ENCODE results near the gene PAPPA2.

PAPPA2 gene

GRCh38 chr1:176858433-176858916, 395.5 kb downstream of the PAPPA2 start:
- TF ChIP-seq, protein P1, sequence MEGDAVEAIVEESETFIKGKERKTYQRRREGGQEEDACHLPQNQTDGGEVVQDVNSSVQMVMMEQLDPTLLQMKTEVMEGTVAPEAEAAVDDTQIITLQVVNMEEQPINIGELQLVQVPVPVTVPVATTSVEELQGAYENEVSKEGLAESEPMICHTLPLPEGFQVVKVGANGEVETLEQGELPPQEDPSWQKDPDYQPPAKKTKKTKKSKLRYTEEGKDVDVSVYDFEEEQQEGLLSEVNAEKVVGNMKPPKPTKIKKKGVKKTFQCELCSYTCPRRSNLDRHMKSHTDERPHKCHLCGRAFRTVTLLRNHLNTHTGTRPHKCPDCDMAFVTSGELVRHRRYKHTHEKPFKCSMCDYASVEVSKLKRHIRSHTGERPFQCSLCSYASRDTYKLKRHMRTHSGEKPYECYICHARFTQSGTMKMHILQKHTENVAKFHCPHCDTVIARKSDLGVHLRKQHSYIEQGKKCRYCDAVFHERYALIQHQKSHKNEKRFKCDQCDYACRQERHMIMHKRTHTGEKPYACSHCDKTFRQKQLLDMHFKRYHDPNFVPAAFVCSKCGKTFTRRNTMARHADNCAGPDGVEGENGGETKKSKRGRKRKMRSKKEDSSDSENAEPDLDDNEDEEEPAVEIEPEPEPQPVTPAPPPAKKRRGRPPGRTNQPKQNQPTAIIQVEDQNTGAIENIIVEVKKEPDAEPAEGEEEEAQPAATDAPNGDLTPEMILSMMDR (IDR thresholded peaks at IDR 0.05; ENCODE audit: insufficient read depth, low read depth, low read length, missing control alignments) = no peak
- H3K4me3 ChIP-seq (ENCODE audit: low read length) = no peak overlapping the region
- DNase-seq (ENCODE audit: low read depth) = no peak

DNA sequence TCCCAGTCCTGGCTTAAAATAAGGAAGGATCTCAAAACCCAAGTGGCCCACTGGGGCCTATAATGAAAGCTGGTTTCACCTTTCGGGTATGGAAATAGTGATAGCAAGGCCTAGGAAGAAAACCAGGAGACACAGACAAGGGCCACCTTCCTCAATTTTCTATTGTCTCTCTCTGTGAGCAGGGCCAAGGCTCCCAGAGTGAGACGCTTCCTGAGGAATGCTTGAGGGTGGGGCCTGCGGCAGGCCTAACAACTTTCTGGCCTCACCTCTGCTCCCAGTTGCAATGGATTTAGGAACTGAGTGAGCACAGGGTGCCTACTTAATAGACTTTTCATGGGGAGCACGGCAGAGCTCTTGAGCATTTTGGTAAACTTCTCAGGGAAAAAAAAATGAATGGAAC, 400.6 kb downstream of the PAPPA2 start:
- H3K4me3 ChIP-seq (ENCODE audit: low read length) = no peak overlapping the region
- peak; percentile 22 for DNase-seq (ENCODE audit: low read depth)
- TF ChIP-seq, protein P1 (IDR thresholded peaks at IDR 0.05; ENCODE audit: insufficient read depth, low read depth, low read length, missing control alignments) = no peak

- H3K4me3 ChIP-seq (ENCODE audit: low read length) = no peak overlapping the region
- TF ChIP-seq, protein P1 (IDR thresholded peaks at IDR 0.05; ENCODE audit: insufficient read depth, low read depth, low read length, missing control alignments) = no peak
- no peak for DNase-seq (ENCODE audit: low read depth)
Measured at GRCh38 chr1:176864211-176864610, 401.2 kb downstream of the PAPPA2 start.

DNA sequence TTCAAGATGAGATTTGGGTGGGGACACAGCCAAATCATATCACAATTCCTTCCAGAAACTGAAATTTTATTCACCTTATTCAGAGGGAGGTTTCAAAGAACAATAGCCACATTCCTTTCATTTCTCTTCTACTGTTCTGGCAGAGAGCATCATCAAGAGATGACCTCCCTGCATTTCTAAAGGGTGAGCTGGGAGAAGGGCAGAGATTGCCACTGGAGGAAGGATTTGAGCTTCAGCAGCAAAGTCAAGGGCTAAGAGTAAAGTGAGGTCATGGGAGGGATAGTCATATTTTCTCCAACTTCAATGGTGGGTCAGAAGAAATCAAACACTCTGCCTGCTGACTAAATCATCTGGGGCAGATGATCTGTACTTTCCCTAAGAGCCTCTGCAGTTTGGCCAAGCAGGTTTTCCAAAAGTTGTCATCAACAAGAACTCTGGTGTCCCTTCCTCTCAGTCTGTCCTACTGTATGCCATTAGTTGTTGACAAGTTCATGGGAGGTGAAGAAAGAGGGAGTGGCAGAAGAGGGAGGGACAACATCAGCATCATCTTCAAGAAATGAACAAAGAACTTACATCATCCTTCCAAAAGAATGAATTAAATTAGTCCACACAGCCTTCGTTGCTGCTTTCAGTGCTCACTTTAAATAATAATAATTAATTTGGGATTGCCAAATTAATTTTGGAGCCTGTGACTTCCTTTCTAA, 403.2 kb downstream of the PAPPA2 start:
- peak; percentile 7 for DNase-seq (ENCODE audit: low read depth)
- TF ChIP-seq, protein P1 (IDR thresholded peaks at IDR 0.05; ENCODE audit: insufficient read depth, low read depth, low read length, missing control alignments) = no peak
- no peak overlapping the region for H3K4me3 ChIP-seq (ENCODE audit: low read length)

GRCh38 chr1:176869577-176869976, 406.6 kb downstream of the PAPPA2 start:
- DNase-seq (ENCODE audit: low read depth) = no peak
- TF ChIP-seq, protein P1 (IDR thresholded peaks at IDR 0.05; ENCODE audit: insufficient read depth, low read depth, low read length, missing control alignments) = no peak
- no peak overlapping the region for H3K4me3 ChIP-seq (ENCODE audit: low read length)

DNA sequence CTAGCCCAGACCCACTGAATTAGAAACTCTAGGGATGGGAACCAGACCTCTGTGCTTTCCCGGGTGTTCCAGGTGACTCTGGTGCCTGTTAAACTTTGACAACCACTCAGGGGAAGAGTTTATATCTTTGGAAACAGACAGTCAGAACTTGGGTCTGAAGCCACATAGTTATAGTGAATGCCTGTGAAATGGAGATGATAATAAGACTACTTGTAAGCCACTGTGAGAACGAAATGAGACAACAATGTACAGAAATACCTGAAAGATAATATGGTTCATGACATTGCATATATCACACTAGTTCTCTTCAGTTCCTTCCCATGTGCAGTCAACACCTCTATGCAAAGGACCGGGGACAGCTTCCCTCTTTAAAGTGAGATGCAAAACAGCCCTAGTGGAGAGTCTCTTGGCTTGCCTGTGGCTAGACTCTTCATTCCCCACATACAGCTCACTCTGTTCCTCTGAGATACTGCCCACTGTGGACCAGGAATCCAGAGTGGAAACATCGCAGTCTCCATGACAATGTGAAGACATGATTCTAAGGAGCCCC, 414.1 kb downstream of the PAPPA2 start:
- DNase-seq (ENCODE audit: low read depth) = no peak
- TF ChIP-seq, protein P1 (IDR thresholded peaks at IDR 0.05; ENCODE audit: insufficient read depth, low read depth, low read length, missing control alignments) = no peak
- H3K4me3 ChIP-seq (ENCODE audit: low read length) = no peak overlapping the region

Measured in epithelial cell of esophagus (primary cell).